Stimulated activated CD8-positive, alpha-beta memory T cell treated with anti-CD3 and anti-CD28 coated beads, Interleukin-7, amount 100 ng/mL, for 24 hours (primary cell): ENCODE measurements around the gene PCNT.
"Not testable (repeated sequence)": the region's sequence is repeated elsewhere in the genome, so short reads cannot be mapped to it uniquely, and the experiment has no call there.

Source experiments
- DNase-seq: peaks from one replicate; pipeline ENCODE4 v3.0.0-alpha.2; 2020; ENCODE audit warnings: low read depth

PCNT gene

GRCh38 chr21:46454634-46455390 lies 130.9 kb downstream of the PCNT start:
- no peak for DNase-seq

- DNase-seq = no peak
Measured at GRCh38 chr21:46455575-46456385, 131.8 kb downstream of the PCNT start.

GRCh38 chr21:46456750-46457149 lies 132.8 kb downstream of the PCNT start:
- no peak for DNase-seq

GRCh38 chr21:46457801-46458314 lies 133.9 kb downstream of the PCNT start:
- DNase-seq = no peak

GRCh38 chr21:46458315-46459023 lies 134.5 kb downstream of the PCNT start, which contains the start of gene DIP2A:
Gene DIP2A (plus strand): TSS chr21:46458891. CDS start chr21:46459132, 241 bp downstream.
- peak; percentile 80 for DNase-seq

GRCh38 chr21:46459024-46459355 lies 135.0 kb downstream of the PCNT start:
- DNase-seq = no peak

GRCh38 chr21:46459356-46460112 lies 135.6 kb downstream of the PCNT start:
- DNase-seq = no peak

GRCh38 chr21:46461909-46462308 lies 138.0 kb downstream of the PCNT start:
- DNase-seq = no peak

- not testable (repeated sequence) for DNase-seq
Measured at GRCh38 chr21:46465153-46465552, 141.2 kb downstream of the PCNT start.

GRCh38 chr21:46465651-46466050 lies 141.7 kb downstream of the PCNT start:
- DNase-seq = no peak

- DNase-seq = no peak
Measured at GRCh38 chr21:46468108-46468774, 144.3 kb downstream of the PCNT start.

- no peak for DNase-seq
Measured at GRCh38 chr21:46469275-46469674, 145.3 kb downstream of the PCNT start.

GRCh38 chr21:46471514-46471913 lies 147.6 kb downstream of the PCNT start:
- DNase-seq = no peak

GRCh38 chr21:46472246-46472645 lies 148.3 kb downstream of the PCNT start:
- no peak for DNase-seq

GRCh38 chr21:46474382-46474781 lies 150.4 kb downstream of the PCNT start:
- DNase-seq = no peak

- DNase-seq = no peak
Measured at GRCh38 chr21:46475296-46475695, 151.3 kb downstream of the PCNT start.

- no peak for DNase-seq
Measured at GRCh38 chr21:46477765-46478164, 153.8 kb downstream of the PCNT start.

GRCh38 chr21:46478910-46479309 lies 155.0 kb downstream of the PCNT start:
- no peak for DNase-seq

GRCh38 chr21:46480466-46480865 lies 156.5 kb downstream of the PCNT start:
- no peak for DNase-seq

- no peak for DNase-seq
Measured at GRCh38 chr21:46482225-46482845, 158.4 kb downstream of the PCNT start.

- no peak for DNase-seq
Measured at GRCh38 chr21:46482846-46483231, 158.9 kb downstream of the PCNT start.
